ENCODE measurements around the gene ADGRV1. TPM values are rescaled to one million over a fixed set of nuclear protein-coding genes. Genes with fewer than 3 reads are reported as not detected.
"Not testable (repeated sequence)": the region's sequence is repeated elsewhere in the genome, so short reads cannot be mapped to it uniquely, and the experiment has no call there.

The ADGRV1 gene
- total and polyA plus RNA-seq, 7 experiments from 2014 or later: 0.32 to 1.1 TPM; not detected in 5

DNA sequence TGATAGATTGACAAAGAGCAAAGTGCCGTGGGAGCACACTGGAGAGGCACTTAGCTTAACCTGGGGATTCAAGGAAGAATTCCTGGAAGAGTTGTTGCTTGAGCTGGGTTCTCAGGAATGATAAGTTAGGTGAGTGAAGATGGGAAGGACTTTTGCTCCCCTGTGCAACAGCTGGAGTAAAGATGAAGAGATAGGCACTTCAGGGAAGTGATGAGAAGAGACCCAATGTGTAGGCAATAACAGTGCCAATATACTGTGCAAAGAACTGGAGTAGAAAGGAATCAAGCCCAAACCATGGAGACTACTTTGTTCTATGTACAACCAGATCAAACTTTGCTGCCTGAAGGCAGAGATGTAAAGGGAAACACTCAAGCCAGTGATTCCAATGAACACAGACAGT is 92.2 kb downstream of the ADGRV1 start:
- no peak overlapping the region for H3K4me3 ChIP-seq (ENCODE audit: low read length)
- no peaks in the 10 kb centered on the region for H3K9me3 ChIP-seq (ENCODE audit: control insufficient read depth in 2 of 3, low read length in 3 of 3)
- no peak overlapping the region for H3K4me3 Mint-ChIP-seq
- no peaks in the 10 kb centered on the region for H3K36me3 Mint-ChIP-seq
- no peak overlapping the region for H3K27ac Mint-ChIP-seq
- H3K4me1 Mint-ChIP-seq: no peaks in the 10 kb centered on the region
- no peak overlapping the region for H3K27ac ChIP-seq (ENCODE audit: low read depth, low read length)
- ATAC-seq: no peak
- no peaks in the 10 kb centered on the region for H3K27me3 ChIP-seq (ENCODE audit: control insufficient read depth in 2 of 2, insufficient read depth in 2 of 2, low read length in 2 of 2)
- H3K4me1 ChIP-seq (ENCODE audit: control insufficient read depth in 2 of 2, insufficient read depth in 2 of 2, low read length in 2 of 2): no peaks in the 10 kb centered on the region
- peaks cover 0 to 4% (median 0%) of the 10 kb centered on the region in 11 donors for H3K9me3 Mint-ChIP-seq
- DNase-seq: no peak
- intact Hi-C loops (cut with micrococcal nuclease): no loop called here
- H3K36me3 ChIP-seq (ENCODE audit: control insufficient read depth in 2 of 3, insufficient read depth in 3 of 3, low read length in 3 of 3): no peaks in the 10 kb centered on the region
- POLR2A ChIA-PET: no interaction called here
- H3K27me3 Mint-ChIP-seq: peaks cover 0 to 19% (median 6%) of the 10 kb centered on the region in 5 donors
- CTCF ChIA-PET: no interaction called here

GRCh38 chr5:90654215-90654614 is 95.6 kb downstream of the ADGRV1 start:
- ATAC-seq (no peak), DNase-seq (no peak)
- Histone ChIP-seq H3K4me1 (ENCODE audit: control insufficient read depth in 2 of 2, insufficient read depth in 2 of 2, low read length in 2 of 2) (no peaks in the 10 kb centered on the region), H3K4me3 (ENCODE audit: low read length) (no peak overlapping the region), H3K27ac (ENCODE audit: low read depth, low read length) (no peak overlapping the region), H3K9me3 (ENCODE audit: control insufficient read depth in 2 of 3, low read length in 3 of 3) (no peaks in the 10 kb centered on the region), H3K27me3 (ENCODE audit: control insufficient read depth in 2 of 2, insufficient read depth in 2 of 2, low read length in 2 of 2) (no peaks in the 10 kb centered on the region), H3K36me3 (ENCODE audit: control insufficient read depth in 2 of 3, insufficient read depth in 3 of 3, low read length in 3 of 3) (no peaks in the 10 kb centered on the region)
- no peak overlapping the region for H3K4me3 Mint-ChIP-seq
- H3K36me3 Mint-ChIP-seq: no peaks in the 10 kb centered on the region
- peaks cover 0 to 11% (median 6%) of the 10 kb centered on the region in 5 donors for H3K27me3 Mint-ChIP-seq
- intact Hi-C loops (cut with micrococcal nuclease): no loop called here
- POLR2A ChIA-PET: no interaction called here
- H3K4me1 Mint-ChIP-seq: no peaks in the 10 kb centered on the region
- CTCF ChIA-PET: no interaction called here
- peaks cover 0 to 4% (median 0%) of the 10 kb centered on the region in 11 donors for H3K9me3 Mint-ChIP-seq
- no peak overlapping the region for H3K27ac Mint-ChIP-seq

GRCh38 chr5:90655423-90655822 is 96.8 kb downstream of the ADGRV1 start:
- Histone ChIP-seq H3K4me3 (ENCODE audit: low read length) (no peak overlapping the region), H3K9me3 (ENCODE audit: control insufficient read depth in 2 of 3, low read length in 3 of 3) (no peaks in the 10 kb centered on the region), H3K27me3 (ENCODE audit: control insufficient read depth in 2 of 2, insufficient read depth in 2 of 2, low read length in 2 of 2) (no peaks in the 10 kb centered on the region), H3K27ac (ENCODE audit: low read depth, low read length) (no peak overlapping the region), H3K36me3 (ENCODE audit: control insufficient read depth in 2 of 3, insufficient read depth in 3 of 3, low read length in 3 of 3) (no peaks in the 10 kb centered on the region), H3K4me1 (ENCODE audit: control insufficient read depth in 2 of 2, insufficient read depth in 2 of 2, low read length in 2 of 2) (no peaks in the 10 kb centered on the region)
- no peaks in the 10 kb centered on the region for H3K4me1 Mint-ChIP-seq
- no peaks in the 10 kb centered on the region for H3K36me3 Mint-ChIP-seq
- DNase-seq (no peak), ATAC-seq (no peak)
- intact Hi-C loops (cut with micrococcal nuclease): no loop called here
- POLR2A ChIA-PET: no interaction called here
- H3K9me3 Mint-ChIP-seq: peaks cover 0 to 4% (median 0%) of the 10 kb centered on the region in 11 donors
- no peak overlapping the region for H3K4me3 Mint-ChIP-seq
- CTCF ChIA-PET: no interaction called here
- H3K27me3 Mint-ChIP-seq: peaks cover 0 to 11% (median 6%) of the 10 kb centered on the region in 5 donors
- no peak overlapping the region for H3K27ac Mint-ChIP-seq

- Histone ChIP-seq H3K4me1 (ENCODE audit: control insufficient read depth in 2 of 2, insufficient read depth in 2 of 2, low read length in 2 of 2) (no peaks in the 10 kb centered on the region), H3K27ac (ENCODE audit: low read depth, low read length) (no peak overlapping the region), H3K27me3 (ENCODE audit: control insufficient read depth in 2 of 2, insufficient read depth in 2 of 2, low read length in 2 of 2) (no peaks in the 10 kb centered on the region), H3K36me3 (ENCODE audit: control insufficient read depth in 2 of 3, insufficient read depth in 3 of 3, low read length in 3 of 3) (no peaks in the 10 kb centered on the region), H3K4me3 (ENCODE audit: low read length) (no peak overlapping the region), H3K9me3 (ENCODE audit: control insufficient read depth in 2 of 3, low read length in 3 of 3) (no peaks in the 10 kb centered on the region)
- ATAC-seq: no peak
- intact Hi-C loops (cut with micrococcal nuclease): no loop called here
- peaks cover 0 to 7% (median 6%) of the 10 kb centered on the region in 5 donors for H3K27me3 Mint-ChIP-seq
- POLR2A ChIA-PET: no interaction called here
- CTCF ChIA-PET: no interaction called here
- no peak for DNase-seq
- H3K9me3 Mint-ChIP-seq: peaks cover 0 to 4% (median 0%) of the 10 kb centered on the region in 11 donors
- no peaks in the 10 kb centered on the region for H3K4me1 Mint-ChIP-seq
- H3K27ac Mint-ChIP-seq: no peak overlapping the region
- H3K4me3 Mint-ChIP-seq: no peak overlapping the region
- no peaks in the 10 kb centered on the region for H3K36me3 Mint-ChIP-seq
These were observed 98.4 kb downstream of the ADGRV1 start for GRCh38 chr5:90657030-90657429.

DNA sequence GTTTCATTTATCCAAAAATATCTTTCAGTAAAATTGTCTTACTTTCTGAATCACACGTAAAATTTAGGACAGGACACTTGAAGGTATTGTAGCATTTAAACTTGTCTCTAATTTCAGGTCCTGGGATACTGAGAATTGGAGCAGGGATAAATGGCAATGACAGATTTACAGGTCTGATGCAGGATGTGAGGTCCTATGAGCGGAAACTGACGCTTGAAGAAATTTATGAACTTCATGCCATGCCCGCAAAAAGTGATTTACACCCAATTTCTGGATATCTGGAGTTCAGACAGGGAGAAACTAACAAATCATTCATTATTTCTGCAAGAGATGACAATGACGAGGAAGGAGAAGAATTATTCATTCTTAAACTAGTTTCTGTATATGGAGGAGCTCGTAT is 99.2 kb downstream of the ADGRV1 start:
- Histone ChIP-seq H3K27me3 (ENCODE audit: control insufficient read depth in 2 of 2, insufficient read depth in 2 of 2, low read length in 2 of 2) (no peaks in the 10 kb centered on the region), H3K9me3 (ENCODE audit: control insufficient read depth in 2 of 3, low read length in 3 of 3) (no peaks in the 10 kb centered on the region), H3K4me1 (ENCODE audit: control insufficient read depth in 2 of 2, insufficient read depth in 2 of 2, low read length in 2 of 2) (no peaks in the 10 kb centered on the region), H3K36me3 (ENCODE audit: control insufficient read depth in 2 of 3, insufficient read depth in 3 of 3, low read length in 3 of 3) (no peaks in the 10 kb centered on the region), H3K4me3 (ENCODE audit: low read length) (no peak overlapping the region), H3K27ac (ENCODE audit: low read depth, low read length) (no peak overlapping the region)
- no peaks in the 10 kb centered on the region for H3K4me1 Mint-ChIP-seq
- intact Hi-C loops (cut with micrococcal nuclease): no loop called here
- ATAC-seq: no peak
- peaks cover 0 to 4% (median 0%) of the 10 kb centered on the region in 11 donors for H3K9me3 Mint-ChIP-seq
- no peak overlapping the region for H3K27ac Mint-ChIP-seq
- no peak for DNase-seq
- ChIA-PET CTCF (no interaction called here), POLR2A (no interaction called here)
- peaks cover 0 to 7% (median 6%) of the 10 kb centered on the region in 5 donors for H3K27me3 Mint-ChIP-seq
- no peaks in the 10 kb centered on the region for H3K36me3 Mint-ChIP-seq
- no peak overlapping the region for H3K4me3 Mint-ChIP-seq

- Mint-ChIP-seq H3K9me3 (no peaks in the 10 kb centered on the region), H3K27me3 (peaks cover 0 to 7% (median 6%) of the 10 kb centered on the region in 5 donors), H3K4me1 (no peaks in the 10 kb centered on the region), H3K4me3 (no peak overlapping the region), H3K27ac (no peak overlapping the region), H3K36me3 (no peaks in the 10 kb centered on the region)
- intact Hi-C loops (cut with micrococcal nuclease): no loop called here
- no peak overlapping the region for H3K27ac ChIP-seq (ENCODE audit: low read depth, low read length)
- no peak overlapping the region for H3K4me3 ChIP-seq (ENCODE audit: low read length)
- DNase-seq: no peak
- H3K9me3 ChIP-seq (ENCODE audit: control insufficient read depth in 2 of 3, low read length in 3 of 3): no peaks in the 10 kb centered on the region
- no peaks in the 10 kb centered on the region for H3K4me1 ChIP-seq (ENCODE audit: control insufficient read depth in 2 of 2, insufficient read depth in 2 of 2, low read length in 2 of 2)
- no peak for ATAC-seq
- H3K36me3 ChIP-seq (ENCODE audit: control insufficient read depth in 2 of 3, insufficient read depth in 3 of 3, low read length in 3 of 3): no peaks in the 10 kb centered on the region
- CTCF ChIA-PET: no interaction called here
- POLR2A ChIA-PET: no interaction called here
- no peaks in the 10 kb centered on the region for H3K27me3 ChIP-seq (ENCODE audit: control insufficient read depth in 2 of 2, insufficient read depth in 2 of 2, low read length in 2 of 2)
These were observed 100.0 kb downstream of the ADGRV1 start for GRCh38 chr5:90658620-90659019.

- H3K4me3 Mint-ChIP-seq; H3K9me3 Mint-ChIP-seq; H3K4me1 Mint-ChIP-seq; H3K9me3 ChIP-seq (ENCODE audit: control insufficient read depth in 2 of 3, low read length in 3 of 3); H3K4me1 ChIP-seq (ENCODE audit: control insufficient read depth in 2 of 2, insufficient read depth in 2 of 2, low read length in 2 of 2); H3K36me3 ChIP-seq (ENCODE audit: control insufficient read depth in 2 of 3, insufficient read depth in 3 of 3, low read length in 3 of 3); H3K4me3 ChIP-seq (ENCODE audit: low read length); H3K36me3 Mint-ChIP-seq; POLR2A ChIA-PET; DNase-seq; CTCF ChIA-PET; H3K27ac ChIP-seq (ENCODE audit: low read depth, low read length); H3K27ac Mint-ChIP-seq; ATAC-seq; intact Hi-C loops (cut with micrococcal nuclease); H3K27me3 ChIP-seq (ENCODE audit: control insufficient read depth in 2 of 2, insufficient read depth in 2 of 2, low read length in 2 of 2): not testable (repeated sequence)
- H3K27me3 Mint-ChIP-seq: peaks cover 0 to 11% (median 0%) of the 10 kb centered on the region in 5 donors
These were observed 109.5 kb downstream of the ADGRV1 start for GRCh38 chr5:90668079-90668565.

Data from naive thymus-derived CD4-positive, alpha-beta T cell (primary cell).